Non-pigmented ciliary epithelial cell (primary cell): ENCODE measurements around the gene CDK8.
A peak's percentile ranks its signal among the peaks of the same experiment; 100 is the strongest.
"Not testable (repeated sequence)": the region's sequence is repeated elsewhere in the genome, so short reads cannot be mapped to it uniquely, and the experiment has no call there.

Experiments used
- DNase-seq: peaks from one replicate; pipeline ENCODE4 v3.0.0-alpha.2; 2010; ENCODE audit warnings: low read depth

Gene CDK8

GRCh38 chr13:26253262-26253786, 605 bp upstream of the CDK8 start:
- DNase-seq = no peak

- DNase-seq = no peak
Measured at GRCh38 chr13:26254583-26255111, 718 bp downstream of the CDK8 start.

DNA sequence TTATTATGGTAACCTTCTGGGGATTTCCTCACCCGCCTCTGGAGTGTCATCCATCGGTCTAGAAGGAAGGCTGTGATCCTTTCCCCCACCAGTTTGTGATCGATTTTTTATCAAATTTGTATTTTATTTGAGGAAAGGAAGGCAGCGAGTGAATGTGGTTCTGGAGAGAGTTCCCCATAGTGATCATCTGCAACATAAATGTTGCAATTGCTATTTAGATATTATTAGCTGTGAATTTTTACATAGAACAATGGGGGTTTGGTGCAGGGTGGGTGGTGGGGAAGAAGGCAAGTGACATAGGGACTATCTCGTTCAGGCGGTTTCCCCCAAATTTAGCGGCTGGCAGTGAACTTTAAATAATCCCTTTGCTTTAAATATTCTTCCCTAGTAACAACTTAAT, 1.2 kb downstream of the CDK8 start:
- DNase-seq = no peak

DNA sequence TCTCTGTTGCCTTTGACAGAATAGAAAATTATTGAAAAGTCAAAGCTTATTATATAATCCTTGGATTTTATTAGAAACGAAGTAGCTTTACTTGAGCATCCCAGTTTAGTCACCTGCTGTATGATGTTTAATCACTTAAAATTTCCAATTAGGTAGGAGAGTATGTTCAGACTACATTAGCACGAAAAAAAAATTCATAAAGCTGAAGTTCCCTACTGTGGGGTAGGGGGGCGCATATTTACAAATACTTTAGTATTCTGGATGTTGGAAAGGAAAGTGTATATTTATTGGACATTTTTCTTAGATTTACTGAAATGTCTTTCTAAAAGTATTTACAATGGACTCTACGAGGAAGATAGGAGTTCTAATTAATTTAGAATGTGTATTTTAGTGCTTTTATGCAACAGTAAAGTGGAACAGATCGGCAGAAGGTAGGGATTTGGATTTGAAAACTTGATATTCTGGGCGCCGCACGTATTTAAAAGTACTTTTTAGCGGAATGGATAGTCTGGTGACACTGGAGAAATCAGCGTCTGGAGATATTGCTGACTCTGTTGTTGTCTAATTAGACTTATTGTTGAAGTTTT, 1.9 kb downstream of the CDK8 start:
- DNase-seq = no peak

DNA sequence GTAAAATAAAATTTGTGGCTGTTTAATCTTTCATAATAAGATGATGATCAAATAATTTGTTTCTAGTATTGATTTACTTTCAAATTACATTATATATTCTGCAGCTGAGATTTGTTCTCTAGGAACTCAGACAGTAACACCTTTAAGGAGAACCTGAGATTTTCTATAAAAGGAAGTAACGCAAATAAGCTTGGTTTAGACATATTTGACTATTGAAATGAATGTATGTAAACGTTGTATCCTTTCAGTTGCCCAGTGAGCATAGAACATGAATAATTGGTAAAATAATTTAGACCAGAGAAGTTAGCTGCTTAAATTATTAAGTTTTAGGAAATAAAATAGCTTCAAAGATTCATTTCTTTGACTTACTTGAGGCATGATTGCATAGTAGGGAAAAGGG, 3.1 kb downstream of the CDK8 start:
- DNase-seq = no peak

DNA sequence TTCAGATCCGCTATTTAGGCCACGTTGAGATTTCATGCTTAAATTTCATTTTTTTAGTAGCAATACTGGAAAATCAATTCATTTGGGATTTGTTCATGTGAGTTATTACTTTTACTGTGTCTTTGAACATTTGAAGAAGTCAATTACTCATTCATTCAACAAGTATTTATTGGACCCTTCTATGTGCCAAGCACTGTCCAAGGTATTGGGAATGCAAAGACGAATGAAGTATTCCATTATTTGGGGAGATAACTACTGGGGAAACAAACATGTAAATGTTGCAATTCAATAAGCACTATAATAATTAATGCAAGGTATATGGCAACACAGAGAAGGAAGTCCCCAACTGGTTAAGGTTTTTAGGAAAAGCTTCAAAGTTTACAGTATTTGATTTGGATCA, 5.7 kb downstream of the CDK8 start:
- no peak for DNase-seq

DNA sequence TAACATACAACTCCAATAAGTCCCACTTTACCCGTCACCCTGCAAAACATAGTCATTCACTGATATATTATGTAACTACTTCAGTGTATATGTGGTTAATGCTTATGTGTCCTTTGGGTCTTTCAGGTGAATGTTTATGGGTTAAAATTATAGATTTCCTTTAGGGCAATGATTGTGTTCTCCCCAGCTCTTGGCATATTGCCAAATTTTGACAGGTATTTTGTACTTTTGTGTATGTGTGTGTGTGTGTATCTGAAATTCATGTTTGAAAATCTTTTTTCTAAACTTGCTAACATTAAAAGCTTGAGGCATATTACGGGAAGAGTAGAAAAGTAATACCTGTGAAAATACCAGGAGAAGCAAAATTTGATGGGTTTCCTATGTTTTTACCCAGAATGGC, 8.2 kb downstream of the CDK8 start:
- no peak for DNase-seq

- no peak for DNase-seq
Measured at GRCh38 chr13:26266311-26266710, 12.4 kb downstream of the CDK8 start.

- no peak for DNase-seq
Measured at GRCh38 chr13:26270707-26271106, 16.8 kb downstream of the CDK8 start.

GRCh38 chr13:26272621-26273020, 18.7 kb downstream of the CDK8 start:
- DNase-seq = no peak

DNA sequence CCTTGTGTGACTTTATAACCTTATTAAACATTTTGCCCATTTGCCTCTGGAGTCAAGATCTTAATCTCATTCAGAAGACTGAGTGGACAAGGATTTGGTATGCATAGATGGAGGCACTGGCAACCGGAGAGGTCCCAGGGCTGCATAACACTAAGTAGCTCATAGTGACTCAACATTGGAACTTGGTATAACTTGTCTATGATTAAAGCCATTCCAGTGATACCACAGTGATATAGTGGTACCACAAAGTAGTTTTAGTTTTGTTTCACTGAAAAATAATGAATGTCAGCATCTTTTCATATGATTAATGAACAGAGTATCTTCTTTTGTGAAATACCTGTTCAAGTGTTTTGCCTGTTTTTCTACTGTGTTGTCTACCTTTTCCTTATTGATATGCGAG, 26.4 kb downstream of the CDK8 start:
- peak; percentile 50 for DNase-seq

- DNase-seq = no peak
Measured at GRCh38 chr13:26280822-26281221, 26.9 kb downstream of the CDK8 start.

DNA sequence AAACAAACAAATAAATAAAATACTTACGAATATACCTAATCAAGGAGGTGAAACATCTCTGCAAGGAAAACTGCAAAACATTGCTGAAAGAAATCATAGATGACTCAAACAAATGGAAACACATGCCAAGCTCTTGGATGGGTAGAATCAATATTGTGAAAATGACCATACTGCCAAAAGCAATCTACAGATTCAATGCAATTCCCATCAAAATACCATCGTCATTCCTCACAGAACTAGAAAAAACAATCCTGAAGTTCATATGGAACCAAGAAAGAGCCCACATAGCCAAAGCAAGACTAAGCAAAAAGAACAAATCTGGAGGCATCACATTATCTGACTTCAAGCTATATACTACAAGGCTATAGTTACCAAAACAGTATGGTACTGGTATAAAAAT, 32.0 kb downstream of the CDK8 start:
- DNase-seq = not testable (repeated sequence)

GRCh38 chr13:26288838-26289237, 34.9 kb downstream of the CDK8 start:
- DNase-seq = not testable (repeated sequence)

GRCh38 chr13:26295812-26296211, 41.9 kb downstream of the CDK8 start:
- no peak for DNase-seq

DNA sequence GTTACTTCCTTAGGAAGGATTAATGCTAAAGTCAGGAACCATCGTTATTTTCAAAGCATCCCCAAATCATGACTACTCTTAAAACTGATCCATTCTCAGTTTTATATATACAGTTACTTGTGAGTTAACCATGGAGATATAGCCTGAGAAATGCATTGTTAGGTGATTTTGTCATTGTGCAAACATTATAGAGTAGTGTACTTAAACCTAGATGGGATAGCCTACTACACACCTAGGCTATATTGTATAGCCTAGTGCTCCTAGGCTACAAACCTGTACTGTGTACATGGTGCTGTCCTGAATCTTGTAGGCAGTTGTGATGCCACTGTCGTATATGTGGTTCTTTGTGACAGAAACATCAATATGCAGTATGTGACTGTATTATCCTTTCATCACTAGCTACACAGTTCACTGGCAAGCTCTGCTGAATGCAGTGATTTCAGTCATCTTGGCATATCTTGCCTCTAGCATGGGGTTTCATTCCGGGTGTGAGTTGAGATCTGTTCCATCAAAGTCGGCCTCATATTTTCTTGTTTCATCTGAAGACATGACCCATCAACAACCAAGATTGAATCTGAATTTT, 45.3 kb downstream of the CDK8 start:
- DNase-seq = no peak

- DNase-seq = peak; percentile 73
Measured at GRCh38 chr13:26300140-26300539, 46.2 kb downstream of the CDK8 start.

DNA sequence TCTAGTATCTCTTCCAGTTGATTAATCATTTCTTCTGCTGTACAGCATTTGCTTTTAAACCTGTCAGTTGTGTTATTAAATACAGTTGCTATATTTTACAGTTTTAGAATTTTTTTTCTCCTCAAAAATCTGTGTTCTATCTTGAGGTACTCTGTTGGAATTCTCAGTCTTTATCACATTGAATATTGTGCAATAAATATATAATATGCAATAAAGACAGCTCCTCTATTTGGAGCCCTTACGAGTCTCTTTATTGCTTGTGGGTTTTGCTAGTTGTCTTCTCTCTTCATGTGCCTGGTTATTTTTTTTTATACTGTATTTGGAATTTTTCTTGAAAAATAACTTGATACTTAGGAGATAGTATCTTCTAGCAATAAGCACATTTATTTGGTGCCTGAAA, 51.7 kb downstream of the CDK8 start:
- no peak for DNase-seq

GRCh38 chr13:26307701-26308100, 53.8 kb downstream of the CDK8 start:
- DNase-seq = no peak

GRCh38 chr13:26308250-26308649, 54.3 kb downstream of the CDK8 start:
- no peak for DNase-seq

DNA sequence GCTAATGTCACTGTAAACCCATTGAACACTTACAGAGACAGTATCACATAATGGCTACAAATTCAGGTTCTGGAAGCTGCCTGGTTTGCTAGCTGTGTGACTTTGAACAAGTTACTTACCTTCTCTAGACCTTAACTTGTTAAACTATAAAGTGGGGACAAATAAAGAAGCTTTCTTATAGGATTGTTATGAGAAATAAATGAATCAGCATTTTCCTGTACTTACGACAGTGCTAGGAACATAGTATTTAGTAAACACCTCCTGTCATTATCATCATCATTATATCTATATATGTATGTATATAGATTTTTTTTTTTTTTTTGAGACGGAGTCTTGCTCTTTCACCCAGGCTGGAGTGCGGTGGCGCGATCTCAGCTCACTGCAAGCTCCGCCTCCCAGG, 54.9 kb downstream of the CDK8 start:
- DNase-seq = no peak

DNA sequence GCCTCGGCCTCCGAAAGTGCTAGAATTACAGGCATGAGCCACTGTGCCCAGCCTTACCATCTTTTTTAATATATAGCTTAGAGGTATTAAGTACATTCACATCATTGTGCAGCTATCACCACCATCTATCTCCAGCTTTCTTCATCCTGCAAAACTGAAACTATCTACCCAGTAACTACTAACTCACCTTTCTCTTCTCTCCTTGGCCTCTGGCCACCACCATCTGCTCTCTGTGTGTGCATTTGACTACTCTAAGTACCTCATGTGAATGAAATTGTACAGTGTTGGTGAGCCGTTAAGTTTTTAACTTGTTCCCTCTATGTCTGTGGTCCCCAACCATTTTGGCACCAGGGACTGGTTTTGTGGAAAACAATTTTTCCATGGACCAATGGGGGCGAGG, 56.1 kb downstream of the CDK8 start:
- no peak for DNase-seq

DNA sequence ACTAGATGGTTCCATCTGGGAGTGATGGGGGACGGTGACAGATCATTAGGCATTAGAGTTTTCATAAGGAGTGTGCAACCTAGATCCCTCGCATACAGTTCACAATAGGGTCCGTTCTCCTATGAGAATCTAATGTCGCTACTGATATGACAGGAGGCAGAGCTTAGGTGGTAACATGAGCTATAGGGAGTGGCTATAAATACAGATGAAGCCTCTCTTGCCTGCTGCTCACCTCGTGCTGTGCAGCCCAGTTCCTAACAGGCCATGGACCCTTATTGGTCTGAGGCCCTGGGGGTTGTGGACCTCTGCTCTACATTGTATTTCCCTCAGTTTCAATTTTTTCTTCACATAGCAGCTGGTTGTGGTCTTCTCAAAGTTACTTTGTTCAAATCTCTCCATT, 56.5 kb downstream of the CDK8 start:
- DNase-seq = no peak

GRCh38 chr13:26312019-26312418, 58.1 kb downstream of the CDK8 start:
- not testable (repeated sequence) for DNase-seq
